Measurements from ENCODE around the gene TMEM178B. TPM values are rescaled to one million over a fixed set of nuclear protein-coding genes. Genes with fewer than 3 reads are reported as not detected.

TMEM178B gene
- polyA plus RNA-seq, 2 of the 4 experiments (the other 2 are of a cell fraction) = 0.88 to 0.93 TPM

GRCh38 chr7:141076377-141076776, 2.5 kb downstream of the TMEM178B start:
- no peak for FAIRE-seq
- ATAC-seq = no peak

More at GRCh38 chr7:141076377-141076776, 2.5 kb downstream of the TMEM178B start:
- CTCF ChIA-PET = no interaction called here
- no peak overlapping the region for H3K4me3 ChIP-seq
- TF ChIP-seq HMGXB4 (CRISPR knock-in tag; IDR thresholded peaks at IDR 0.05; ENCODE audit: borderline replicate concordance) = no peak
- TF ChIP-seq E2F6 (IDR thresholded peaks at IDR 0.05; ENCODE audit: borderline replicate concordance, low read depth) = no peak
- TF ChIP-seq FOSL2 (IDR thresholded peaks at IDR 0.05) = no peak
- TF ChIP-seq FOSL2 (CRISPR knock-in tag; IDR thresholded peaks at IDR 0.05) = no peak
- TF ChIP-seq BHLHE40 (IDR thresholded peaks at IDR 0.05; ENCODE audit: low read depth, low read length) = no peak
- no peak for TF ChIP-seq CTCF (IDR thresholded peaks at IDR 0.05)
- no peak for TF ChIP-seq EP300 (IDR thresholded peaks at IDR 0.05)
- TF ChIP-seq ESRRA (IDR thresholded peaks at IDR 0.05; ENCODE audit: borderline replicate concordance, low read length) = no peak
- no peak for TF ChIP-seq RCOR1 (IDR thresholded peaks at IDR 0.05; ENCODE audit: low read depth, low read length)
- TF ChIP-seq RAD21 (conservative IDR thresholded peaks at IDR 0.05 in 1 of 2, IDR thresholded peaks at IDR 0.05 in 1 of 2) = no peak
- no peak for TF ChIP-seq ELK1 (IDR thresholded peaks at IDR 0.05; ENCODE audit: low read depth, low read length)
- TF ChIP-seq MAX (IDR thresholded peaks at IDR 0.05) = no peak
- no peak for TF ChIP-seq BCL3 (IDR thresholded peaks at IDR 0.05)
- no peak for TF ChIP-seq REST (IDR thresholded peaks at IDR 0.05)
- TF ChIP-seq HDAC2 (IDR thresholded peaks at IDR 0.05) = no peak
- H3K9me3 ChIP-seq = no peaks in the 10 kb centered on the region
- no peak overlapping the region for H3K27ac ChIP-seq
- no peak overlapping the region for H3K4me2 ChIP-seq
- POLR2A ChIA-PET = no interaction called here
- H3K4me1 ChIP-seq = peaks cover 13% of the 10 kb centered on the region; the same call in 2 of the 3 replicates
- WGBS (ENCODE audit: missing lambda C conversion rate) = 43% methylated on average over 3 of the region's 3 CpGs
- no peak for DNase-seq (ENCODE audit: low read depth in 1 of 2, low spot score in 1 of 2)

All from A549 (cell line).